Activated CD8-positive, alpha-beta memory T cell treated with anti-CD3 and anti-CD28 coated beads for 1 hour (primary cell): Measurements from ENCODE around the gene HLA-DRB1.
"Not testable (repeated sequence)": the region's sequence is repeated elsewhere in the genome, so short reads cannot be mapped to it uniquely, and the experiment has no call there.

ENCODE experiments used
- DNase-seq, 2 donors: peaks; one replicate each; pipeline ENCODE4 v3.0.0-alpha.2; 2020; ENCODE audit warnings: low read depth in 1 of 2; ENCODE audit errors: extremely low read depth in 1 of 2

HLA-DRB1 gene

GRCh38 chr6:32589596-32590449 lies at the start of gene HLA-DRB1:
Gene HLA-DRB1, minus strand, starts transcription at chr6:32589848. Its CDS starts 106 bp downstream, at chr6:32589742.
- DNase-seq = no peak

GRCh38 chr6:32638532-32639219 lies 49.0 kb upstream of the HLA-DRB1 start:
- no peak for DNase-seq

GRCh38 chr6:32637883-32638282 lies 48.2 kb upstream of the HLA-DRB1 start:
- no peak for DNase-seq

- DNase-seq = no peak
Observed at GRCh38 chr6:32637219-32637880, 47.7 kb upstream of the HLA-DRB1 start, which contains the start of gene HLA-DQA1. Gene HLA-DQA1, plus strand, starts transcription at chr6:32637406. Its CDS starts 53 bp downstream, at chr6:32637459.

- no peak for DNase-seq
Observed at GRCh38 chr6:32635526-32636123, 46.0 kb upstream of the HLA-DRB1 start.

- not testable (repeated sequence) for DNase-seq
Observed at GRCh38 chr6:32629793-32630192, 40.1 kb upstream of the HLA-DRB1 start.

- DNase-seq = no peak
Observed at GRCh38 chr6:32627831-32628230, 38.2 kb upstream of the HLA-DRB1 start.

- no peak for DNase-seq
Observed at GRCh38 chr6:32627249-32627648, 37.6 kb upstream of the HLA-DRB1 start.

GRCh38 chr6:32625137-32625536 lies 35.5 kb upstream of the HLA-DRB1 start:
- no peak for DNase-seq

GRCh38 chr6:32624565-32624964 lies 34.9 kb upstream of the HLA-DRB1 start:
- no peak for DNase-seq

- DNase-seq = no peak
Observed at GRCh38 chr6:32623693-32624092, 34.0 kb upstream of the HLA-DRB1 start.

- peak; percentile 10 to 14 for DNase-seq
Observed at GRCh38 chr6:32622545-32623401, 33.1 kb upstream of the HLA-DRB1 start.

- DNase-seq = no peak
Observed at GRCh38 chr6:32621372-32621771, 31.7 kb upstream of the HLA-DRB1 start.

GRCh38 chr6:32617751-32618150 lies 28.1 kb upstream of the HLA-DRB1 start:
- no peak for DNase-seq

GRCh38 chr6:32615885-32616532 lies 26.4 kb upstream of the HLA-DRB1 start:
- DNase-seq = no peak

GRCh38 chr6:32614366-32615081 lies 24.9 kb upstream of the HLA-DRB1 start:
- no peak for DNase-seq

GRCh38 chr6:32613475-32613874 lies 23.8 kb upstream of the HLA-DRB1 start:
- no peak for DNase-seq

- DNase-seq = no peak
Observed at GRCh38 chr6:32610682-32611296, 21.1 kb upstream of the HLA-DRB1 start.
